Keratinocyte (primary cell): ENCODE measurements around the gene PSAPL1. TPM values are rescaled to one million over a fixed set of nuclear protein-coding genes. Genes with fewer than 3 reads are reported as not detected.

Experiments used
- DNase-seq: peaks from one replicate; pipeline ENCODE4 v3.0.0-alpha.2; 2011; ENCODE audit warnings: low read depth, missing footprints, low spot score
- FAIRE-seq: peaks from 2 replicates; lab custom pipeline; 2011; peaks lifted over from hg19 to GRCh38; lab: Jason Lieb, UNC
- H2AFZ ChIP-seq: 2 replicates; pipeline ENCODE4 v1.6.0; 2012; ENCODE audit warnings: low read length, control low read depth, inconsistent platforms; ENCODE audit not compliant: control insufficient read depth
- H3K27ac ChIP-seq: 2 replicates; pipeline ENCODE4 v1.5.1; 2011; ENCODE audit warnings: low read length; ENCODE audit not compliant: control insufficient read depth, insufficient read depth
- H3K27me3 ChIP-seq: 3 replicates; pipeline ENCODE4 v1.6.0; 2011; ENCODE audit warnings: low read length; ENCODE audit not compliant: control insufficient read depth, insufficient read depth; ENCODE audit errors: extremely low read depth
- H3K36me3 ChIP-seq, 2 experiments: 2 replicates in 1 of 2; 3 replicates in 1 of 2; pipeline ENCODE4 v1.5.1; 2011; ENCODE audit warnings: low read length in 2 of 2, mild to moderate bottlenecking in 1 of 2; ENCODE audit not compliant: control insufficient read depth in 2 of 2, insufficient read depth in 2 of 2; ENCODE audit errors: extremely low read depth in 1 of 2
- H3K4me1 ChIP-seq: 3 replicates; pipeline ENCODE4 v1.5.1; 2011; ENCODE audit warnings: low read length; ENCODE audit not compliant: control insufficient read depth, insufficient read depth; ENCODE audit errors: extremely low read depth
- H3K4me2 ChIP-seq: 3 replicates; pipeline ENCODE4 v1.6.0; 2011; ENCODE audit warnings: low read depth, low read length; ENCODE audit not compliant: control insufficient read depth, insufficient read depth; ENCODE audit errors: extremely low read depth
- H3K4me3 ChIP-seq, 3 experiments: fragments of 200-600 bp in 1 of 3; sonication (generic) in 1 of 3; 2 replicates in 2 of 3; 3 replicates in 1 of 3; pipeline ENCODE4 v1.5.1; 2011 to 2016; ENCODE audit warnings: low read length in 3 of 3, mild to moderate bottlenecking in 3 of 3, control low read depth in 2 of 3, inconsistent platforms in 1 of 3, low read depth in 1 of 3, mixed read lengths in 1 of 3, mixed run types in 1 of 3, moderate library complexity in 1 of 3; ENCODE audit not compliant: control insufficient read depth in 2 of 3, insufficient read depth in 2 of 3; ENCODE audit errors: extremely low read depth in 1 of 3
- H3K79me2 ChIP-seq: 2 replicates; pipeline ENCODE4 v1.6.0; 2012; ENCODE audit warnings: low read length; ENCODE audit not compliant: control insufficient read depth, insufficient read depth
- H3K9ac ChIP-seq: 3 replicates; pipeline ENCODE4 v1.6.0; 2011; ENCODE audit warnings: low read length; ENCODE audit not compliant: control insufficient read depth, insufficient read depth; ENCODE audit errors: extremely low read depth
- H3K9me1 ChIP-seq: 3 replicates; pipeline ENCODE4 v1.6.0; 2011; ENCODE audit warnings: low read length; ENCODE audit not compliant: control insufficient read depth, insufficient read depth; ENCODE audit errors: extremely low read depth
- H3K9me3 ChIP-seq: 2 replicates; pipeline ENCODE4 v1.5.1; 2012; ENCODE audit warnings: low read depth, low read length; ENCODE audit not compliant: control insufficient read depth
- H4K20me1 ChIP-seq: 3 replicates; pipeline ENCODE4 v1.6.0; 2011; ENCODE audit warnings: low read length; ENCODE audit not compliant: control insufficient read depth, insufficient read depth; ENCODE audit errors: extremely low read depth
- CTCF ChIP-seq, 3 experiments: IDR thresholded peaks in 1 of 3; conservative IDR thresholded peaks in 1 of 3; optimal IDR thresholded peaks in 1 of 3; 2 replicates in 2 of 3; 3 replicates in 1 of 3; pipeline versions ENCODE3 to v1.5.1; 2011; ENCODE audit warnings: low read length in 3 of 3, mild to moderate bottlenecking in 3 of 3, moderate library complexity in 2 of 3, control low read depth in 1 of 3, inconsistent platforms in 1 of 3; ENCODE audit not compliant: insufficient read depth in 2 of 3; ENCODE audit errors: extremely low read depth in 1 of 3
- EZH2 ChIP-seq: IDR thresholded peaks from one replicate; pipeline ENCODE4 v1.6.1; 2012; ENCODE audit warnings: inconsistent platforms, mild to moderate bottlenecking, low read length, moderate library complexity
- dilution Hi-C: fragments of 300-500 bp; cut with MboI; formaldehyde crosslinking; loops from one replicate; pipeline ENCODE4 v1.7.0; 2020; ENCODE audit warnings: low sequenced_read_pairs; ENCODE audit not compliant: extremely low pct_ligation_motif_present
- polyA plus RNA-seq, 5 experiments: library from polyadenylated mRNA; depleted of rRNA in 3 of 5; stranded (reverse) in 3 of 5; stranded (forward) in 1 of 5; unstranded in 1 of 5; fragments of >200 nt; gene quantifications; 1 replicate in 1 of 5; 2 replicates in 3 of 5; 3 replicates in 1 of 5; pipeline versions ENCODE4 v1.2.1 to v1.2.3, GENCODE V29; 2011 to 2012; ENCODE audit warnings: missing spikeins in 2 of 5, low read depth in 1 of 5, low replicate concordance in 1 of 5

The PSAPL1 gene
- polyA plus RNA-seq, 1 donor (not counting 4 experiments of a cell fraction or from before 2014, with no cell fraction given): 0.03 TPM

GRCh38 chr4:7466904-7467303, 32.2 kb upstream of the PSAPL1 start:
- Histone ChIP-seq H3K27ac (no peak overlapping the region), H3K4me1 (no peaks in the 10 kb centered on the region), H3K79me2 (no peaks in the 10 kb centered on the region), H2AFZ (no peak overlapping the region), H3K4me2 (no peak overlapping the region), H3K9me1 (no peaks in the 10 kb centered on the region), H3K9ac (no peak overlapping the region), H3K27me3 (no peaks in the 10 kb centered on the region), H3K4me3 (no peak overlapping the region), H3K36me3 (no peaks in the 10 kb centered on the region), H4K20me1 (no peaks in the 10 kb centered on the region), H3K9me3 (peaks cover 3% of the 10 kb centered on the region)
- DNase-seq (no peak), FAIRE-seq (no peak)
- TF ChIP-seq EZH2 (no peak), CTCF (optimal IDR thresholded peaks at IDR 0.05 in 1 of 3, IDR thresholded peaks at IDR 0.05 in 1 of 3, conservative IDR thresholded peaks at IDR 0.05 in 1 of 3; ENCODE audit: extremely low read depth in 1 of 3, insufficient read depth in 2 of 3, low read length in 3 of 3) (no peak)
- dilution Hi-C loops: no loop called here

- Histone ChIP-seq H3K4me3 (no peak overlapping the region), H3K9me1 (no peaks in the 10 kb centered on the region), H3K9me3 (peaks cover 3% of the 10 kb centered on the region), H3K4me2 (no peak overlapping the region), H4K20me1 (no peaks in the 10 kb centered on the region), H3K36me3 (no peaks in the 10 kb centered on the region), H2AFZ (no peak overlapping the region), H3K27ac (no peak overlapping the region), H3K4me1 (no peaks in the 10 kb centered on the region), H3K79me2 (no peaks in the 10 kb centered on the region), H3K27me3 (no peaks in the 10 kb centered on the region), H3K9ac (no peak overlapping the region)
- DNase-seq (no peak), FAIRE-seq (no peak)
- TF ChIP-seq EZH2 (no peak), CTCF (optimal IDR thresholded peaks at IDR 0.05 in 1 of 3, IDR thresholded peaks at IDR 0.05 in 1 of 3, conservative IDR thresholded peaks at IDR 0.05 in 1 of 3; ENCODE audit: extremely low read depth in 1 of 3, insufficient read depth in 2 of 3, low read length in 3 of 3) (no peak)
- dilution Hi-C loops: no loop called here
These were observed 31.5 kb upstream of the PSAPL1 start for GRCh38 chr4:7466215-7466614.
